Measurements from ENCODE around the gene AP4B1.
"Not testable (repeated sequence)": the region's sequence is repeated elsewhere in the genome, so short reads cannot be mapped to it uniquely, and the experiment has no call there.

Gene AP4B1

DNA sequence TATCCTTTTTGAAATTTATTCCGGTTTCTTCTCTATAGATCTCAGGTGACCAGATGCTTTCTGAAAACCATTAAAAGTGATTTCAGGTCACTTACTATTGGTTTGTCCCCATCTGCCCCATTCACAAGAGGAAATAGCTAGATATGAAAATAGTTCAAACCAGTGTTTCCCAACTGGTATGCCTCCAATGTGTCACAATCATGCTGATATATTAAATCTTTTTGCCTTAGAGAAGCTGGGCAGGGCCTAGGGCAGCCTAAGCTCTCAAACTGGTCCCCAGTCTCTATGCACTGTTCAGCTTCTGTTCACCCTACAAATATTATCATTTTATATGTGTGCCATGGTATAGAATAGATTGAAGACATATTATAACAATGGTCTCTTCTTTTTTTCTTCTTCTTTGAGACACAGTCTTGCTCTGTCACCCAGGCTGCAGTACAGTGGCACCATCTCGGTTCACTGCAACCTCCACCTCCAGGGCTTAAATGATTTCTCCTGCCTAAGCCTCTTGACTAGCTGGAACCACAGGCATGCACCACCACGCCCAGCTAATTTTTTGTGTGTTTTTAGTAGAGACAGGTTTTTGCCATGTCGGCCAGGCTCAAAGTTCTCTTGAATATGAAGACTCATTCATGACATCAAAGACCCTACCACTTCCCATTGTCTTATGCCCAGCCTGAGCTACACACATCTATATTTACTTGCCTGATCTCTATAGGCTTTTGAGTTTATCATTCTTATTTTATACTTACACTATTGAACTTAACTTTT is 48.8 kb downstream of the AP4B1 start:
- no peak for DNase-seq

DNA sequence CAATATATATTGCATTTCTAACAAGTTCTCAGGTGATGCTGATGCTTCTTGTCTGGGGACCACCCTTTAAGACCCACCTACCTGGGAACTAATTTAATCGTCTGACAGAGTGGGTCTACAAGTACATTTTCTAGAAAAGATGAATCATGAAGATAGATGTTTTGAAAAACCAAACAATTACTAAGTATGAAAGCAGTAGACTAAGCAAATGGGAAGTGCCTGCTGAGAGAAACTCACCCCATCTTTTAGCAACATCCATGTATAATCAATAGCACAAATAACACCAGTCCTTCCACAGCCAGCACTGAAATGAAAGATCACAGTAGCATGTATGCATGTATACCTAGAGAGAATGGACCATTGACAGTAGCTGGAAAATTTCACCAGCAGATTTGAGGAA is 50.4 kb downstream of the AP4B1 start:
- DNase-seq, result no peak

DNA sequence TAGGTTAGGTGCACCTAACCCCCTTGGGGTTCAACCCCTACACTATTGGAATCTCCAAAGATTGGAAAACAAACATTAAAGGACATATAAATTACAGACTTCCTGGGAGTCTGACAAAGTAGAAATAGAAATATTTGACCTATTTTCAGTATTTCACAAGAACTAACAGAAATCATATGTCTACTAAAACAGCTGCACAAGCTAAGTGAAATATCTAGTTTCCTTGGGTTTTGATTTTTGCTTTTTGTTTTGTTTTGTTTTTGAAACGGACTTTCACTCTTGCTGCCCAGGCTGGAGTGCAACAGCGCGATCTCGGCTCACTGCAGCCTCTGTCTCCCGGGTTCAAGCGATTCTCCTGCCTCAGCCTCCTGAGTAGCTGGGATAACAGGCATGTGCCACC is 51.9 kb downstream of the AP4B1 start:
- DNase-seq, result not testable (repeated sequence)

DNA sequence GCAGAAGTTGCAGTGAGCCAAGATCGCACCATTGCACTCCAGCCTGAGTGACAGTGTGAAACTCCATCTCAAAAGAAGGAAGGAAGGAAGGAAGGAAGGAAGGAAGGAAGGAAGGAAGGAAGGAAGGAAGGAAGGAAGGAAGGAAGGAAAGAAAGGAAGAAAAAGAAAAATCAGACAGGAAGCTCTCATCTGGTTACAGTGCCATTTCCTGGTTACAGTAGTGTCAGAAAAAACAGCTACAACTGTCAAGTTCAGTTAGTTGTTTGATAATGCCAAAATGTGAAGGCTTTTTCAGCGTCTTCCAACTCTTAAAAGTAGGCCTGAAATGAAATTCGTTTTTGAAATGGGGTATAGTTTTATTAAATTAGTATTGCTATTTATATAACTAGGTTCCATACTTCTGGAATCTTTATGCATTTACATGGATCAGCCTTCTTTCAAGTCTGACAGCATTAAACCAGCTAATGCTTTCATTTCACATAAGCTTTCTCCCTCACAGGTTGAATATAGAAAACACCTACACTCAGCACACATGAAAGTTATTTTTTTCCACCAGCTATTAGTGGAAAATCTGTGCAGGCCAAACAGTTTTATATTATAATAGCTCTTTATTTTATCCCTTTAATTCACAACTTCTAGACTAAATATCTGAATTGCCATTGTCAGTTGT is 54.3 kb downstream of the AP4B1 start:
- no peak for DNase-seq

GRCh38 chr1:113849072-113849471 is 55.5 kb downstream of the AP4B1 start:
- DNase-seq, result no peak

DNA sequence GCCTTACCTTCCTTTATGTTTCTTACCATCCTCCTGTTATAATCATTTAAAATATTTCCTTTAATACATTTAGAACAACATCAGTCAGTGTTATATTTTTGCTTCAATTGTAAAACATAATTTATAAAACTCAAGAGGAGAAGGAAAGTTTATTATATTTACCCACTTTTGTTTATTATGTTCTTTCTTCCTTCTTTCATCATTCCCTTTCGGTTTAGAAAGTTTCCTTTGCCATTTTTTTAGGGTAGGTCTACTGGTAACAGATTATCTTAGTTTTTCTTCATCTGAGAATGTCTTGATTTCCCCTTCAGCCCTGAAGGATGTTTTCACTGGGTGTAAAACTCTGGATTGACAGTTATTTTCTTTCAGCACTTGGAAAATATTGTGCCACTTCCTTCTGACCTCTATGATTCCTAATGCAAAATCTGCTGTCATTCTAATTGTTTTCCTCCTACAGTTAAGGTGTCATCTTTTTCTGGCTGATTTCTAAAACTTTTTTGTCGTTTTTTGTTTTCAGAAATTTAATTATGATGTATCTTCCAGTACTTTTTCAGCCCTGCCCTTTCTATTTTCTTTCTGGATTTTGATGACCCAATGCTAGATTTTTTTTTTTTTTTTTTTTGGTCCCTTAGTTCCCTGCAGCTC is 58.1 kb downstream of the AP4B1 start:
- DNase-seq, result no peak
